Cardiac muscle cell (in vitro differentiated cells and primary cell): ENCODE data around the gene CD3G. TPM values are rescaled to one million over a fixed set of nuclear protein-coding genes. Genes with fewer than 3 reads are reported as not detected.

Experiments used
- DNase-seq, 2 donors: peaks; one replicate each; pipeline versions ENCODE4 v3.0.0 to v3.0.0-alpha.2; 2010 to 2017; ENCODE audit warnings: low read depth in 1 of 2, low spot score in 1 of 2
- H3K27ac ChIP-seq: fragments of 200-600 bp; sonication (generic); 2 replicates; pipeline ENCODE4 v1.5.1; 2016
- H3K27me3 ChIP-seq: fragments of 200-600 bp; sonication (generic); 2 replicates; pipeline ENCODE4 v1.6.0; 2016; ENCODE audit warnings: control low read depth
- H3K36me3 ChIP-seq: fragments of 200-600 bp; sonication (generic); 2 replicates; pipeline ENCODE4 v1.5.1; 2016; ENCODE audit warnings: control low read depth
- H3K4me1 ChIP-seq: fragments of 200-600 bp; sonication (generic); 2 replicates; pipeline ENCODE4 v1.8.1; 2017; ENCODE audit warnings: low read depth, mild to moderate bottlenecking, mixed run types
- H3K4me3 ChIP-seq: fragments of 200-600 bp; sonication (generic); 2 replicates; pipeline ENCODE4 v1.5.1; 2016; ENCODE audit warnings: mild to moderate bottlenecking
- H3K9me3 ChIP-seq: fragments of 200-600 bp; sonication (generic); 2 replicates; pipeline ENCODE4 v1.5.1; 2017; ENCODE audit warnings: low read depth, mild to moderate bottlenecking, control low read depth
- CTCF ChIP-seq: IDR thresholded peaks from 2 replicates; pipeline ENCODE4 v1.5.1; 2012; ENCODE audit warnings: low read depth, mild to moderate bottlenecking, low read length
- polyA plus RNA-seq: library from polyadenylated mRNA; unstranded; fragments of >200 nt; fragmentation: Nextera tagmentation; extraction: Ambion mirVana; gene quantifications from 2 replicates; pipeline ENCODE4 v1.2.1, GENCODE V29; 2016
- total RNA-seq: library from RNA; depleted of rRNA; stranded (reverse); fragments of >200 nt; gene quantifications from 2 replicates; pipeline ENCODE4 v1.2.3, GENCODE V29; 2016

CD3G gene
- total and polyA plus RNA-seq, 2 experiments from 2014 or later = not detected

GRCh38 chr11:118340449-118340848 lies 3.7 kb upstream of the CD3G start:
- Histone ChIP-seq H3K4me1 (no peaks in the 10 kb centered on the region), H3K36me3 (no peaks in the 10 kb centered on the region), H3K9me3 (no peaks in the 10 kb centered on the region), H3K27ac (no peak overlapping the region), H3K27me3 (peaks cover 10% of the 10 kb centered on the region), H3K4me3 (no peak overlapping the region)
- DNase-seq = no peak
- no peak for TF ChIP-seq CTCF

- Histone ChIP-seq H3K27ac (no peak overlapping the region), H3K4me3 (no peak overlapping the region), H3K36me3 (no peaks in the 10 kb centered on the region), H3K4me1 (no peaks in the 10 kb centered on the region), H3K27me3 (peaks cover 19% of the 10 kb centered on the region), H3K9me3 (no peaks in the 10 kb centered on the region)
- no peak for TF ChIP-seq CTCF
- no peak for DNase-seq
Observed at GRCh38 chr11:118341261-118341660, 2.9 kb upstream of the CD3G start.

- H3K27me3 ChIP-seq = peaks cover 25% of the 10 kb centered on the region
- H3K27ac ChIP-seq = no peak overlapping the region
- H3K9me3 ChIP-seq = no peaks in the 10 kb centered on the region
- no peak overlapping the region for H3K4me3 ChIP-seq
- TF ChIP-seq CTCF = no peak
- H3K36me3 ChIP-seq = no peaks in the 10 kb centered on the region
- H3K4me1 ChIP-seq = no peaks in the 10 kb centered on the region
- DNase-seq = no peak
Observed at GRCh38 chr11:118341815-118342489, 2.2 kb upstream of the CD3G start.

- TF ChIP-seq CTCF = no peak
- Histone ChIP-seq H3K4me1 (no peaks in the 10 kb centered on the region), H3K36me3 (no peaks in the 10 kb centered on the region), H3K4me3 (no peak within 1 kb of the TSS), H3K27ac (no peak within 1 kb of the TSS), H3K9me3 (no peaks in the 10 kb centered on the region), H3K27me3 (peaks cover 30% of the 10 kb centered on the region)
- DNase-seq = no peak
Observed at GRCh38 chr11:118342503-118343161, 1.5 kb upstream of the CD3G start, which contains the start of gene CD3D. CD3D (minus strand) TSS chr11:118342705; CDS start chr11:118342607, 98 bp downstream.

GRCh38 chr11:118343248-118343647 lies 896 bp upstream of the CD3G start:
- DNase-seq = no peak
- Histone ChIP-seq H3K4me3 (no peak overlapping the region), H3K27me3 (peaks cover 36% of the 10 kb centered on the region), H3K9me3 (no peaks in the 10 kb centered on the region), H3K36me3 (no peaks in the 10 kb centered on the region), H3K27ac (no peak overlapping the region), H3K4me1 (no peaks in the 10 kb centered on the region)
- TF ChIP-seq CTCF = no peak
